Measurements from ENCODE around the gene KCNB1.

The KCNB1 gene

DNA sequence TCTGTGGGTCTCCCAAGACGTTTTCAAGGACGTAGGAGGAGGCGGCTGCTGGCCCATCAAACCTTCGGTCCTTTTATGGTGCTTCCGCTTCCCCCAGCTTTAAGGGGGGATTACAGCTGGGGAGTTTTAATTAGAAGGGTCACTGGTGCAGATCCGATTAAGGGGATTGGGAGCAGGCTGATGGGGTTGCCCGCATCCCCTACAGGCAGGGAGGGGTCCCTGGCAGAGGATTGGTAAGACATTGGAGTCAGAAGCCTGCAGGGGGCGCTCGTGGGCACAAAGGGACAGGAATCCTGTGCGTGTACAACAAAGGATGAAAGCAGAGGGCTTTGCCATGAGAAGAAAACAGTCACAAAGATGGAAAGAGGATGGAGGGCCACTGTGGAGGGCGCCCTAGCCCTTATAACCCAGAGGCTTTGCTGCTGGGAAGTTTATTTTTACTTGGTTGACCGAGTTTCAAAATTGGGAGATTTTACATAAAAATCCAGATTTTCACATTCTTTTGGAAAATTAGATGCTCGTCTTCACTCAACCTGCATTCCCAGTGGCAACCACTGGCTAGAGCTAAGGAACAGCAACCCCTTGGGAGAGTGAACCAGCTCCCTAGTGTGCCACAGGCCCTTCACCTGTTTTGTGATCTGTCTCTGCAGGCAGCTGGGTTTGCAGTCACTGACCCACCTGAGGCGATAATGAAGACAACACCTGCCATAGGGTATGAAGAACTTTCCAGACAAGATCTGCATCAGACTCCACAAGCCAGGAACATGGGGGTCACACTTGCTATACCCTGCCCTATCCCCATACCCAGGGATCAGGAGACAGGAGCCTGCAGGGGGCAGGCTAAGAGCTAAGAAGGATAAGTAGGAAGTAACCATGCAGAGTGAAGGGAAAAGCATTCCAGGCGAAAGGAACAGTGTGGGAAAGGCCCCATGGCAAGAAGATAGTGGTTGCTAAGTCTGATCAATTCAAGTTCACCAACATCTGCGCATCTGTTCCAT, 97.7 kb downstream of the KCNB1 start:
- H2BK12ac ChIP-seq (ENCODE audit: low read length in 2 of 2), result no peak overlapping the region
- H2BK120ac ChIP-seq (ENCODE audit: low read depth, low read length), result no peak overlapping the region
- H3K36me3 ChIP-seq (ENCODE audit: control insufficient read depth in 1 of 2, insufficient read depth in 2 of 2, low read depth in 1 of 2, low read length in 2 of 2), result no peaks in the 10 kb centered on the region
- H4K8ac ChIP-seq (ENCODE audit: low read length), result no peak overlapping the region
- H4K91ac ChIP-seq (ENCODE audit: low read length), result no peak overlapping the region
- no peak overlapping the region for H2AFZ ChIP-seq (ENCODE audit: low read depth, low read length)
- no peak overlapping the region for H3K23ac ChIP-seq (ENCODE audit: low read length in 2 of 2)
- no peaks in the 10 kb centered on the region for H3K9me3 ChIP-seq (ENCODE audit: control insufficient read depth, low read length)
- no peak overlapping the region for H3K4me3 ChIP-seq (ENCODE audit: insufficient read depth in 1 of 2, low read depth in 1 of 2, low read length in 2 of 2)
- peak; percentile 47 for DNase-seq
- no peak overlapping the region for H3K9ac ChIP-seq (ENCODE audit: low read length)
- peaks cover 49 to 68% of the 10 kb centered on the region in 2 experiments for H3K27me3 ChIP-seq (ENCODE audit: control insufficient read depth in 1 of 2, insufficient read depth in 1 of 2, low read length in 2 of 2)
- 57% methylated on average over 15 of the region's 16 CpGs for WGBS
- H2BK5ac ChIP-seq (ENCODE audit: low read depth, low read length, poor library complexity, severe bottlenecking), result no peak overlapping the region
- H3K4me1 ChIP-seq (ENCODE audit: control insufficient read depth, insufficient read depth, low read depth, low read length), result peaks cover 12% of the 10 kb centered on the region
- no peak overlapping the region for H3K14ac ChIP-seq (ENCODE audit: low read length in 2 of 2)
- H3K79me1 ChIP-seq (replicated peaks; ENCODE audit: low read length, poor library complexity, severe bottlenecking), result no peaks in the 10 kb centered on the region
- no peak overlapping the region for H3K4ac ChIP-seq (ENCODE audit: low read depth in 1 of 2, low read length in 2 of 2)
- H2BK15ac ChIP-seq (ENCODE audit: low read depth, poor library complexity, severe bottlenecking), result no peak overlapping the region
- H3K4me2 ChIP-seq (ENCODE audit: low read length, poor library complexity, severe bottlenecking), result no peak overlapping the region
- no peak overlapping the region for H2AK5ac ChIP-seq (ENCODE audit: low read length, severe bottlenecking)
- H3K18ac ChIP-seq (ENCODE audit: low read depth in 1 of 2, low read length in 2 of 2), result no peak overlapping the region
- H3K27ac ChIP-seq (ENCODE audit: low read length, poor library complexity, severe bottlenecking), result no peak overlapping the region

- Histone ChIP-seq H2BK5ac (ENCODE audit: low read depth, low read length, poor library complexity, severe bottlenecking) (no peak overlapping the region), H3K9me3 (ENCODE audit: control insufficient read depth, low read length) (no peaks in the 10 kb centered on the region)
Observed at GRCh38 chr20:49381558-49382493, 100.6 kb downstream of the KCNB1 start.

GRCh38 chr20:49380337-49380780, 102.1 kb downstream of the KCNB1 start:
- no peak overlapping the region for H4K91ac ChIP-seq (ENCODE audit: low read length)
- no peak overlapping the region for H2AK5ac ChIP-seq (ENCODE audit: low read length, severe bottlenecking)
- no peak overlapping the region for H2BK5ac ChIP-seq (ENCODE audit: low read depth, low read length, poor library complexity, severe bottlenecking)
- H2BK120ac ChIP-seq (ENCODE audit: low read depth, low read length), result no peak overlapping the region
- DNase-seq, result no peak
- no peaks in the 10 kb centered on the region for H3K79me1 ChIP-seq (replicated peaks; ENCODE audit: low read length, poor library complexity, severe bottlenecking)
- no peak overlapping the region for H3K18ac ChIP-seq (ENCODE audit: low read depth in 1 of 2, low read length in 2 of 2)
- H3K4me3 ChIP-seq (ENCODE audit: insufficient read depth in 1 of 2, low read depth in 1 of 2, low read length in 2 of 2), result no peak overlapping the region
- H3K9ac ChIP-seq (ENCODE audit: low read length), result no peak overlapping the region
- H3K4ac ChIP-seq (ENCODE audit: low read depth in 1 of 2, low read length in 2 of 2), result no peak overlapping the region
- no peak overlapping the region for H3K27ac ChIP-seq (ENCODE audit: low read length, poor library complexity, severe bottlenecking)
- no peak overlapping the region for H2AFZ ChIP-seq (ENCODE audit: low read depth, low read length)
- no peaks in the 10 kb centered on the region for H3K36me3 ChIP-seq (ENCODE audit: control insufficient read depth in 1 of 2, insufficient read depth in 2 of 2, low read depth in 1 of 2, low read length in 2 of 2)
- no peak overlapping the region for H3K4me2 ChIP-seq (ENCODE audit: low read length, poor library complexity, severe bottlenecking)
- WGBS, result 48% methylated on average over 5 of the region's 6 CpGs
- no peak overlapping the region for H2BK15ac ChIP-seq (ENCODE audit: low read depth, poor library complexity, severe bottlenecking)
- H3K23ac ChIP-seq (ENCODE audit: low read length in 2 of 2), result no peak overlapping the region
- H3K27me3 ChIP-seq (ENCODE audit: control insufficient read depth in 1 of 2, insufficient read depth in 1 of 2, low read length in 2 of 2), result peaks cover 52 to 68% of the 10 kb centered on the region in 2 experiments
- no peak overlapping the region for H4K8ac ChIP-seq (ENCODE audit: low read length)
- H3K14ac ChIP-seq (ENCODE audit: low read length in 2 of 2), result no peak overlapping the region
- no peaks in the 10 kb centered on the region for H3K9me3 ChIP-seq (ENCODE audit: control insufficient read depth, low read length)
- H2BK12ac ChIP-seq (ENCODE audit: low read length in 2 of 2), result no peak overlapping the region
- peaks cover 12% of the 10 kb centered on the region for H3K4me1 ChIP-seq (ENCODE audit: control insufficient read depth, insufficient read depth, low read depth, low read length)

More at GRCh38 chr20:49381558-49382493, 100.6 kb downstream of the KCNB1 start:
- Histone ChIP-seq H3K14ac (ENCODE audit: low read length in 2 of 2) (no peak overlapping the region), H4K8ac (ENCODE audit: low read length) (no peak overlapping the region), H3K4me1 (ENCODE audit: control insufficient read depth, insufficient read depth, low read depth, low read length) (peaks cover 12% of the 10 kb centered on the region), H2BK120ac (ENCODE audit: low read depth, low read length) (no peak overlapping the region), H3K18ac (ENCODE audit: low read depth in 1 of 2, low read length in 2 of 2) (no peak overlapping the region), H4K91ac (ENCODE audit: low read length) (no peak overlapping the region), H2AFZ (ENCODE audit: low read depth, low read length) (no peak overlapping the region), H3K27ac (ENCODE audit: low read length, poor library complexity, severe bottlenecking) (peak overlapping the region; percentile 39), H3K4ac (ENCODE audit: low read depth in 1 of 2, low read length in 2 of 2) (no peak overlapping the region), H3K9ac (ENCODE audit: low read length) (no peak overlapping the region), H2BK15ac (ENCODE audit: low read depth, poor library complexity, severe bottlenecking) (no peak overlapping the region), H3K4me2 (ENCODE audit: low read length, poor library complexity, severe bottlenecking) (no peak overlapping the region), H3K4me3 (ENCODE audit: insufficient read depth in 1 of 2, low read depth in 1 of 2, low read length in 2 of 2) (no peak overlapping the region), H3K36me3 (ENCODE audit: control insufficient read depth in 1 of 2, insufficient read depth in 2 of 2, low read depth in 1 of 2, low read length in 2 of 2) (no peaks in the 10 kb centered on the region), H3K27me3 (ENCODE audit: control insufficient read depth in 1 of 2, insufficient read depth in 1 of 2, low read length in 2 of 2) (peaks cover 41 to 62% of the 10 kb centered on the region in 2 experiments), H3K23ac (ENCODE audit: low read length in 2 of 2) (no peak overlapping the region), H2AK5ac (ENCODE audit: low read length, severe bottlenecking) (no peak overlapping the region), H2BK12ac (ENCODE audit: low read length in 2 of 2) (no peak overlapping the region), H3K79me1 (replicated peaks; ENCODE audit: low read length, poor library complexity, severe bottlenecking) (no peaks in the 10 kb centered on the region)
- DNase-seq, result no peak
- WGBS, result 82% methylated on average over 13 of the region's 14 CpGs
